Ishikawa (cell line): ENCODE results near the gene AKR1C3.

Source experiments
- CEBPB ChIP-seq: IDR thresholded peaks from 2 replicates; pipeline ENCODE4 v1.6.1; 2012
- CREB1 ChIP-seq: IDR thresholded peaks from 2 replicates; pipeline ENCODE4 v1.6.1; 2012; ENCODE audit warnings: low read depth
- EGR1 ChIP-seq: IDR thresholded peaks from 2 replicates; pipeline ENCODE4 v1.6.1; 2012
- EP300 ChIP-seq: IDR thresholded peaks from 2 replicates; pipeline ENCODE4 v1.6.1; 2012; ENCODE audit warnings: borderline replicate concordance
- FOXM1 ChIP-seq: IDR thresholded peaks from 2 replicates; pipeline ENCODE4 v1.6.1; 2012; ENCODE audit warnings: low read depth, borderline replicate concordance
- NFIC ChIP-seq: IDR thresholded peaks from 2 replicates; pipeline ENCODE4 v1.6.1; 2012
- RAD21 ChIP-seq: IDR thresholded peaks from 2 replicates; pipeline ENCODE4 v1.6.1; 2012; ENCODE audit warnings: low read depth
- TAF1 ChIP-seq: IDR thresholded peaks from 2 replicates; pipeline ENCODE4 v1.6.1; 2012; ENCODE audit warnings: low read depth, mild to moderate bottlenecking
- TCF12 ChIP-seq: IDR thresholded peaks from 2 replicates; pipeline ENCODE4 v1.6.1; 2012; ENCODE audit warnings: low read depth
- TEAD4 ChIP-seq: IDR thresholded peaks from 2 replicates; pipeline ENCODE4 v1.6.1; 2012
- YY1 ChIP-seq: IDR thresholded peaks from 2 replicates; pipeline ENCODE4 v1.6.1; 2012; ENCODE audit warnings: low read depth
- ZBTB7A ChIP-seq: IDR thresholded peaks from 2 replicates; pipeline ENCODE4 v1.6.1; 2012; ENCODE audit warnings: low read depth
- TF ChIP-seq, protein P1 (sequence below): IDR thresholded peaks from 2 replicates; pipeline ENCODE4 v1.6.1; 2012
- TF ChIP-seq, protein P2 (sequence below): IDR thresholded peaks from 2 replicates; pipeline ENCODE4 v1.6.1; 2012; ENCODE audit warnings: low read depth, mild to moderate bottlenecking
- TF ChIP-seq, protein P3 (sequence below): IDR thresholded peaks from 2 replicates; pipeline ENCODE4 v1.6.1; 2012

The AKR1C3 gene

DNA sequence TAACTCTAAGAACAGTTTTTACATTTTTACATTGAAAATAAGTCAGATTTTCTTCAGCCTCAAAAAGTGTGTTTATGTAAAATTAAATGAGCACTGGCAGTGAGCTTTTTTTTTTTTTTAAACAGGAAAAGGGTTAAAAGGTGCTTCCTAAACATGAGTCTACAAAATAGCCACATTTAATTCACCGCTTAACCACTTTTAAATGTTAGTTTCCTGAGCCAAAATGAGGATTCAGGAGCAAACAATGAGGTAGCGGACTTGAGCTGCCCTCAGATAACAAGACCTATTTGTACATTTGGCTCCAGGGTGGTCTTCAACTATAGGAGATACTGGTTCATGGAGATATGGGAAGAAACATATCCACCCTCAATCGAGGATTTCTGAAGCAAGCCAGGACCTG, 22.8 kb downstream of the AKR1C3 start:
- TF ChIP-seq, protein P1, sequence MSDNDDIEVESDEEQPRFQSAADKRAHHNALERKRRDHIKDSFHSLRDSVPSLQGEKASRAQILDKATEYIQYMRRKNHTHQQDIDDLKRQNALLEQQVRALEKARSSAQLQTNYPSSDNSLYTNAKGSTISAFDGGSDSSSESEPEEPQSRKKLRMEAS: no peak
- TF ChIP-seq CEBPB (no peak), EGR1 (no peak), CREB1 (no peak), EP300 (no peak), FOXM1 (no peak), ZBTB7A (no peak), YY1 (no peak), TCF12 (no peak), TAF1 (no peak), RAD21 (no peak), TEAD4 (no peak), NFIC (no peak)
- TF ChIP-seq, protein P2, sequence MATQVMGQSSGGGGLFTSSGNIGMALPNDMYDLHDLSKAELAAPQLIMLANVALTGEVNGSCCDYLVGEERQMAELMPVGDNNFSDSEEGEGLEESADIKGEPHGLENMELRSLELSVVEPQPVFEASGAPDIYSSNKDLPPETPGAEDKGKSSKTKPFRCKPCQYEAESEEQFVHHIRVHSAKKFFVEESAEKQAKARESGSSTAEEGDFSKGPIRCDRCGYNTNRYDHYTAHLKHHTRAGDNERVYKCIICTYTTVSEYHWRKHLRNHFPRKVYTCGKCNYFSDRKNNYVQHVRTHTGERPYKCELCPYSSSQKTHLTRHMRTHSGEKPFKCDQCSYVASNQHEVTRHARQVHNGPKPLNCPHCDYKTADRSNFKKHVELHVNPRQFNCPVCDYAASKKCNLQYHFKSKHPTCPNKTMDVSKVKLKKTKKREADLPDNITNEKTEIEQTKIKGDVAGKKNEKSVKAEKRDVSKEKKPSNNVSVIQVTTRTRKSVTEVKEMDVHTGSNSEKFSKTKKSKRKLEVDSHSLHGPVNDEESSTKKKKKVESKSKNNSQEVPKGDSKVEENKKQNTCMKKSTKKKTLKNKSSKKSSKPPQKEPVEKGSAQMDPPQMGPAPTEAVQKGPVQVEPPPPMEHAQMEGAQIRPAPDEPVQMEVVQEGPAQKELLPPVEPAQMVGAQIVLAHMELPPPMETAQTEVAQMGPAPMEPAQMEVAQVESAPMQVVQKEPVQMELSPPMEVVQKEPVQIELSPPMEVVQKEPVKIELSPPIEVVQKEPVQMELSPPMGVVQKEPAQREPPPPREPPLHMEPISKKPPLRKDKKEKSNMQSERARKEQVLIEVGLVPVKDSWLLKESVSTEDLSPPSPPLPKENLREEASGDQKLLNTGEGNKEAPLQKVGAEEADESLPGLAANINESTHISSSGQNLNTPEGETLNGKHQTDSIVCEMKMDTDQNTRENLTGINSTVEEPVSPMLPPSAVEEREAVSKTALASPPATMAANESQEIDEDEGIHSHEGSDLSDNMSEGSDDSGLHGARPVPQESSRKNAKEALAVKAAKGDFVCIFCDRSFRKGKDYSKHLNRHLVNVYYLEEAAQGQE: no peak
- TF ChIP-seq, protein P3, sequence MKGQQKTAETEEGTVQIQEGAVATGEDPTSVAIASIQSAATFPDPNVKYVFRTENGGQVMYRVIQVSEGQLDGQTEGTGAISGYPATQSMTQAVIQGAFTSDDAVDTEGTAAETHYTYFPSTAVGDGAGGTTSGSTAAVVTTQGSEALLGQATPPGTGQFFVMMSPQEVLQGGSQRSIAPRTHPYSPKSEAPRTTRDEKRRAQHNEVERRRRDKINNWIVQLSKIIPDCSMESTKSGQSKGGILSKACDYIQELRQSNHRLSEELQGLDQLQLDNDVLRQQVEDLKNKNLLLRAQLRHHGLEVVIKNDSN: no peak

DNA sequence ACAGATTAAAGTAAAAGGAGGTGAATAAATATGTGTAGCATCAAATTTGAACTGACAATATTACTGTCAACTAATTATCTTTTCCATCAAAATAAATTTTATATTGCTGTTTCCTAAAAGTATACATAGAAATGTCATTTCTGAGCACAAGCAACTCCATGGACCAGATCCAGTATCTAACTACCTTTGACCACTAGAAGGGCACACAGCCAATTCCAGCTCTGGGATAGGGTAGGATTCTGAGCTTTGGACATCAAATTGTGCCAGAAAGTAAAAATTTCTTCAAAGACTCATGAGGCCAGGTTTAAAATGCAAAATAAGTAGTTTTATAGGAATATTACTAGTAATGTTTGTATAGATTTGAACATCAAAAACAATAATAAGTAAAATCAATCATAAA, 29.7 kb downstream of the AKR1C3 start:
- TF ChIP-seq FOXM1: no peak
- no peak for TF ChIP-seq TEAD4
- TF ChIP-seq EP300: no peak
- no peak for TF ChIP-seq RAD21
- TF ChIP-seq CEBPB: no peak
- TF ChIP-seq, protein P3: no peak
- TF ChIP-seq, protein P2: no peak
- no peak for TF ChIP-seq CREB1
- TF ChIP-seq TAF1: no peak
- no peak for TF ChIP-seq TCF12
- TF ChIP-seq YY1: no peak
- TF ChIP-seq ZBTB7A: no peak
- TF ChIP-seq NFIC: no peak
- TF ChIP-seq EGR1: no peak
- TF ChIP-seq, protein P1: no peak

DNA sequence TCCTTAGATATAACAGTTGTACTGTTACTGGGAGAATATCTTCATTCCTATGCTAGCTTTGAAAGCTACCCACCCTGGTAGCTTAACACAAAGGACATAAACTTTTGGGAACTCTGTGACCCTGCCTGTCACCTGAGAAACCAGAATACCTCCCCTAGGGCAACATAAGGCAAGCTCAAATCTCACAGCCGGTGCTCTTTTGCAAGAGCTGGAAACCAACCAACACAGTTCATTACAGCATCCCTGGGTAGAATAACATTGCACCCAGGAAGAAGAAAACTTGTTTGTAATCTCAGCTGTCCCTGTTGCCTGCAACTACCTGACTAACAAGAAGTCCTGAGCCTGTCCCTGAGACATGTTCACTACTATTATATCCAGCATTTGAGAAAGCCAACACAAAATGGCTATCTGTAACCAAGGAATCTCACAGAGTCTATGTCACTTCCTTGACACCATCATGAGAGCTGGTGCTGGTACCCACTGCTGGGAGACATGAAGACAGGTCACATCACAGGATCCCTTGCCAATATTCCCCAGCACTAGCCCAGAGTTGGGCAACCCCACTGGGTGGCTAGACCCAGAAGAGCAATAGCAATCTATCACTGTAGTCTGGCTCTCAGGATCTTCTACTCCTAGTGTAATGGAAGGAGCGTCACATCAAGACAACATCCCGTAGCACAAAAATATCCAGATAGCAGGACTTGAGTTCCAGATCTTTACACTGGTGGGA, 31.3 kb downstream of the AKR1C3 start:
- TF ChIP-seq, protein P1: no peak
- TF ChIP-seq YY1 (no peak), ZBTB7A (no peak), RAD21 (no peak), FOXM1 (no peak), NFIC (no peak), TEAD4 (no peak), CREB1 (no peak), CEBPB (no peak), TAF1 (no peak), TCF12 (no peak)
- TF ChIP-seq, protein P3: no peak
- TF ChIP-seq, protein P2: no peak
